Measurements from ENCODE around the gene QPRT.

DNA sequence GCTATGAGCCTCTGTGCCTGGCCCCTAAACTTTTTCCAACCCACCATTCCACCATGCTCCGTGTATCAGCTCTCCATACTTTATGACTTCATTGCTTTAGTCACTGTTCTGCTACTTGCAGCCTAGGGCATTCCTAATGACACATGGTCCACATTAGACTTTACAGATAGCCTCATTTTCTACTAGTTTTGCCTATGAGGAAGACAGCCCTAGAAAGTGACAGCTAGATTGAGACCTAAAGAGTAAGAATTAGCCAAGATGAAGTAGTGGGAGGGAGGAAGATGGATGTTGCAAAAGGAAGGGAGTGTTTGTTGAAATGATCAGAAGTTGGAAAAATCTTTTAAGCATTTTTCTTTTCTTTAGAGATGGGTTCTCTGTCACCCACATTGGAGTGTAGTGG lies 55.8 kb downstream of the QPRT start:
- TF ChIP-seq, protein P1, sequence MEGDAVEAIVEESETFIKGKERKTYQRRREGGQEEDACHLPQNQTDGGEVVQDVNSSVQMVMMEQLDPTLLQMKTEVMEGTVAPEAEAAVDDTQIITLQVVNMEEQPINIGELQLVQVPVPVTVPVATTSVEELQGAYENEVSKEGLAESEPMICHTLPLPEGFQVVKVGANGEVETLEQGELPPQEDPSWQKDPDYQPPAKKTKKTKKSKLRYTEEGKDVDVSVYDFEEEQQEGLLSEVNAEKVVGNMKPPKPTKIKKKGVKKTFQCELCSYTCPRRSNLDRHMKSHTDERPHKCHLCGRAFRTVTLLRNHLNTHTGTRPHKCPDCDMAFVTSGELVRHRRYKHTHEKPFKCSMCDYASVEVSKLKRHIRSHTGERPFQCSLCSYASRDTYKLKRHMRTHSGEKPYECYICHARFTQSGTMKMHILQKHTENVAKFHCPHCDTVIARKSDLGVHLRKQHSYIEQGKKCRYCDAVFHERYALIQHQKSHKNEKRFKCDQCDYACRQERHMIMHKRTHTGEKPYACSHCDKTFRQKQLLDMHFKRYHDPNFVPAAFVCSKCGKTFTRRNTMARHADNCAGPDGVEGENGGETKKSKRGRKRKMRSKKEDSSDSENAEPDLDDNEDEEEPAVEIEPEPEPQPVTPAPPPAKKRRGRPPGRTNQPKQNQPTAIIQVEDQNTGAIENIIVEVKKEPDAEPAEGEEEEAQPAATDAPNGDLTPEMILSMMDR (conservative IDR thresholded peaks at IDR 0.05): no peak
- no peak for TF ChIP-seq EZH2 (IDR thresholded peaks at IDR 0.05; ENCODE audit: low read depth)
